OCI-LY1 (cell line): ENCODE data around the gene TOB1.

ENCODE experiments used
- EZH2 ChIP-seq: fragments of 200-600 bp; sonication (generic), shearing (Covaris generic); IDR thresholded peaks from 2 replicates; pipeline ENCODE4 v1.8.0; 2017; ENCODE audit warnings: borderline replicate concordance, mixed run types, mild to moderate bottlenecking, antibody characterized with exemption, low read length, moderate library complexity, mixed read lengths
- TF ChIP-seq, protein P1 (sequence below): fragments of 200-600 bp; sonication (generic), shearing (Covaris generic); IDR thresholded peaks from 2 replicates; pipeline ENCODE4 v1.5.1; 2017; ENCODE audit warnings: mild to moderate bottlenecking, antibody characterized with exemption, low read length, moderate library complexity, mixed read lengths

DNA sequence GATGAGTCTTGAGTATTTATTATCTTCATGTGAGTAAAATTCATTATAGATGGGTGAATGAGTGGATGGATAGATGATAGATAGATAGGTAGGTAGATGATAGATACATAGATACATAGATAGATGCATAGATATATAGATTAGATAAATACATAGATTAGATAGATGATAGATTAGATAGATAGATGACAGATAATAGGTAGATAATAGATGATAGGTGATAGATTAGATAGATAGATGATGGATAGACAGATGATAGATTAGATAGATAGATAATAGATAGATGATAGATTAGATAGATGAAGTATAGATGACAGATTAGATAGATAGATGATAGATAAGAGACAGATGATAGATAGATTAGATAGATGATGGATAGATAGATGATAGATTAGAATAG lies 52.6 kb downstream of the TOB1 start:
- TF ChIP-seq, protein P1, sequence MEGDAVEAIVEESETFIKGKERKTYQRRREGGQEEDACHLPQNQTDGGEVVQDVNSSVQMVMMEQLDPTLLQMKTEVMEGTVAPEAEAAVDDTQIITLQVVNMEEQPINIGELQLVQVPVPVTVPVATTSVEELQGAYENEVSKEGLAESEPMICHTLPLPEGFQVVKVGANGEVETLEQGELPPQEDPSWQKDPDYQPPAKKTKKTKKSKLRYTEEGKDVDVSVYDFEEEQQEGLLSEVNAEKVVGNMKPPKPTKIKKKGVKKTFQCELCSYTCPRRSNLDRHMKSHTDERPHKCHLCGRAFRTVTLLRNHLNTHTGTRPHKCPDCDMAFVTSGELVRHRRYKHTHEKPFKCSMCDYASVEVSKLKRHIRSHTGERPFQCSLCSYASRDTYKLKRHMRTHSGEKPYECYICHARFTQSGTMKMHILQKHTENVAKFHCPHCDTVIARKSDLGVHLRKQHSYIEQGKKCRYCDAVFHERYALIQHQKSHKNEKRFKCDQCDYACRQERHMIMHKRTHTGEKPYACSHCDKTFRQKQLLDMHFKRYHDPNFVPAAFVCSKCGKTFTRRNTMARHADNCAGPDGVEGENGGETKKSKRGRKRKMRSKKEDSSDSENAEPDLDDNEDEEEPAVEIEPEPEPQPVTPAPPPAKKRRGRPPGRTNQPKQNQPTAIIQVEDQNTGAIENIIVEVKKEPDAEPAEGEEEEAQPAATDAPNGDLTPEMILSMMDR = no peak
- no peak for TF ChIP-seq EZH2
